Stomach (tissue), 9 donors: ENCODE data around the gene PKD1L1. TPM values are rescaled to one million over a fixed set of nuclear protein-coding genes. Genes with fewer than 3 reads are reported as not detected.

Experiments
- DNase-seq, 2 donors: peaks; one replicate each; pipeline versions ENCODE4 v3.0.0 to v3.0.0-alpha.2; 2013 to 2019
- H3K27ac ChIP-seq, 5 donors: fragments of 200-600 bp in 4 of 5; sonication (generic) in 4 of 5; one replicate each; pipeline ENCODE4 v1.5.1; 2013 to 2019; ENCODE audit warnings: mild to moderate bottlenecking in 1 of 5, moderate library complexity in 1 of 5
- H3K27me3 ChIP-seq, 3 donors: fragments of 200-600 bp; sonication (generic); one replicate each; pipeline ENCODE4 v1.5.1; 2017 to 2019; ENCODE audit warnings: mixed run types in 1 of 3
- H3K36me3 ChIP-seq, 4 donors: fragments of 200-600 bp; sonication (generic); 1 replicate in 3 of 4; 2 replicates in 1 of 4; pipeline ENCODE4 v1.5.1; 2016 to 2019
- H3K4me1 ChIP-seq, 4 donors: fragments of 200-600 bp; sonication (generic); one replicate each; pipeline ENCODE4 v1.5.1; 2016 to 2019
- H3K4me3 ChIP-seq, 4 donors: fragments of 200-600 bp; sonication (generic) in 3 of 4; one replicate each; pipeline ENCODE4 v1.5.1; 2016 to 2019; ENCODE audit warnings: mild to moderate bottlenecking in 1 of 4
- H3K9me3 ChIP-seq, 4 donors: fragments of 200-600 bp; sonication (generic); one replicate each; pipeline ENCODE4 v1.5.1; 2016 to 2019
- EP300 ChIP-seq: sonication (generic); formaldehyde crosslinking; IDR thresholded peaks from one replicate; pipeline ENCODE4 v1.6.1; 2017; ENCODE audit warnings: antibody characterized with exemption
- POLR2A ChIP-seq, 4 donors: fragments of 450-650 bp; IDR thresholded peaks; one replicate each; pipeline ENCODE4 v1.6.1; 2016; ENCODE audit warnings: antibody characterized with exemption in 4 of 4, control low read depth in 2 of 4, mild to moderate bottlenecking in 1 of 4, moderate library complexity in 1 of 4
- POLR2AphosphoS5 ChIP-seq, 3 donors: sonication (generic); formaldehyde crosslinking; IDR thresholded peaks; one replicate each; pipeline ENCODE4 v1.6.1; 2016; ENCODE audit warnings: antibody characterized with exemption in 3 of 3
- WGBS, 5 donors: extraction: QIAGEN DNeasy Blood & Tissue Kit in 3 of 5; methylation state at CpG; one replicate each; pipeline versions ENCODE4 v1.1.5 to v1.1.7; 2013 to 2018; 5-methylcytosine and 5-hydroxymethylcytosine counted together
- intact Hi-C: fragments of 100-400 bp; cut with DNase I; formaldehyde crosslinking; loops from one replicate; pipeline ENCODE4 v1.15.1; 2023; ENCODE audit warnings: low total_unique reads
- polyA plus RNA-seq, 3 donors: library from polyadenylated mRNA; stranded (reverse); fragments of 200-250 nt; gene quantifications; one replicate each; pipeline ENCODE4 v1.2.3, GENCODE V29; 2013
- total RNA-seq, 5 donors: library from RNA; depleted of rRNA; stranded (reverse); fragments of >200 nt; gene quantifications; one replicate each; pipeline versions ENCODE4 v1.1.0 to v1.2.3, GENCODE V29; 2014 to 2016
- TF ChIP-seq, protein P1 (sequence below), 7 experiments: fragments of 450-650 bp in 4 of 7; fragments of 200-600 bp in 3 of 7; sonication (generic) in 3 of 7; IDR thresholded peaks; one replicate each; pipeline ENCODE4 v1.5.1; 2016 to 2019; ENCODE audit warnings: antibody characterized with exemption in 7 of 7, control low read depth in 2 of 7, mild to moderate bottlenecking in 1 of 7
- donor health status: healthy with polysubstance abuse.
- donor health status: Bipolar disorder and iron deficiency.
- donor health status: healthy.

PKD1L1 gene
- total and polyA plus RNA-seq, 8 donors, result under 0.01 to 1.2 (median 0.10) TPM; not detected in 2

DNA sequence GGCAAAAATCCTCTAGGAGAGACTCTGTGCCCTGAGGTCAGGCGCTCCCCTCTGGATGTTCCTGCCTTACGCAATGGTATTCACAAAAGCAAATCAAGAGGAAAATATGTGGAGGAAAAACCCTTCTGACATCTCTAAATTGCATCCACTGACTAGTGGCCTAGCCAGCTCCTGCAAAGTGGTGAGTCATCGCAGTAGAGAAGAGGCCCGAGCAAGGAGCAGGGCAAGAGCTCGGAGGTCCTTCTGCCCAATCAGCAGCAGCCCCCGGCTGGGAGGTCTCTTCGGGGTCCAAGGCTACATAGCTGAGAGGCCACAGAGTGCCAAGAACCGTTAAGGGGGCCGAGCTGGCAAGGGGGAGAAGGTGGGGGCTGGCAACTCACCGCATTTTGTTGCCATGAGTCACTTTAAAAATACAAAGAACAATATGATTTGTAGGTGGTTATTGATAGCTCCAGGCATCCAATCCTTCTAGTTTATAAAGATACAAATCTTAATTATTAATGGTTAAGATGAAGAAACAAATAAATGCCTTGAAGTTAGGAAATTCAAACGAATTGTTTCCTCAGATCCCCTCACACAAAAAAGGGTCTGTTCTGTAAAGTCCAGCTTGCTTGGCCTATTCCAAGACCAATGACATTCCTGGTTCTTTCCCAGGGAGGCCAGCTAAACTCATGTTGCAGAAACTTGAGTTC is 161.6 kb downstream of the PKD1L1 start:
- WGBS, 5 donors, result 33 to 43% (median 36%) methylated on average over 11 of the region's 11 CpGs
- intact Hi-C loops, result no loop called here

DNA sequence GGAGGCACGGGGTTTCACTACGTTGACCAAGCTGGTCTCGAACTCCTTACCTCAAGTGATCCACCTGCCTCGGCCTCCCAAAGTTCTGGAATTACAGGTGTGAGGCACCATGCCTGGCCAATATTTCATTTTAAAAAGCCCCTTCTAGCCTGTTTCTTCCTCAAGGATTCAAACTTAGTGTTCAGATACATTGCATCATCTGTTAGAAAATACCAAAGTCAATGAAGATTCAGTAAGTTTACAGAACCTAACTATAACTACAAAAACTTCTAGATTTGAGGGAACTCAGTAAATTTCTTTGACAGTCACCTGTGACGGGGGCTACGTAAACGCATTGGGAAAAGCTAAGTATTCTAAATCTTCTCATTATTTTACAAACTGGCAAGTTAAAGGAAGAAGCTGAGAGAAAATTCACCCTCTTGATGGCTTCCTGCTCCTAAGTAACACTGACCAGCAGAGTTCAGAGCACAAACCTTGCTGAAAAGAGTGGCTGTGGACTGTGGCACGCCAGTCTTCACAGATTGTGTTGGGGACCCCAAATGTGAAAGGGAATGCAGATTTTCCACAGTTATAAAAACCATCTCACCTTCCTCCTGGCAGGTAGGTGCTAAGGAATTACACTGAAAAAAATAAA is 162.2 kb downstream of the PKD1L1 start:
- H3K9me3 ChIP-seq, result no peaks in the 10 kb centered on the region
- no peaks in the 10 kb centered on the region for H3K36me3 ChIP-seq
- H3K4me3 ChIP-seq, result no peak overlapping the region
- intact Hi-C loops, result no loop called here
- H3K4me1 ChIP-seq, result peaks cover 0 to 36% (median 20%) of the 10 kb centered on the region in 4 donors
- DNase-seq, result no peak
- peak overlapping the region in 4 of 5 donors; percentile 24 to 70 (median 60) for H3K27ac ChIP-seq
- H3K27me3 ChIP-seq, result no peaks in the 10 kb centered on the region
- 89 to 97% (median 94%) methylated on average over 8 of the region's 8 CpGs for WGBS, 5 donors
- TF ChIP-seq EP300 (no peak), POLR2A (IDR thresholded peaks at IDR 0.05) (no peak), POLR2AphosphoS5 (IDR thresholded peaks at IDR 0.05) (no peak)
- TF ChIP-seq, protein P1, sequence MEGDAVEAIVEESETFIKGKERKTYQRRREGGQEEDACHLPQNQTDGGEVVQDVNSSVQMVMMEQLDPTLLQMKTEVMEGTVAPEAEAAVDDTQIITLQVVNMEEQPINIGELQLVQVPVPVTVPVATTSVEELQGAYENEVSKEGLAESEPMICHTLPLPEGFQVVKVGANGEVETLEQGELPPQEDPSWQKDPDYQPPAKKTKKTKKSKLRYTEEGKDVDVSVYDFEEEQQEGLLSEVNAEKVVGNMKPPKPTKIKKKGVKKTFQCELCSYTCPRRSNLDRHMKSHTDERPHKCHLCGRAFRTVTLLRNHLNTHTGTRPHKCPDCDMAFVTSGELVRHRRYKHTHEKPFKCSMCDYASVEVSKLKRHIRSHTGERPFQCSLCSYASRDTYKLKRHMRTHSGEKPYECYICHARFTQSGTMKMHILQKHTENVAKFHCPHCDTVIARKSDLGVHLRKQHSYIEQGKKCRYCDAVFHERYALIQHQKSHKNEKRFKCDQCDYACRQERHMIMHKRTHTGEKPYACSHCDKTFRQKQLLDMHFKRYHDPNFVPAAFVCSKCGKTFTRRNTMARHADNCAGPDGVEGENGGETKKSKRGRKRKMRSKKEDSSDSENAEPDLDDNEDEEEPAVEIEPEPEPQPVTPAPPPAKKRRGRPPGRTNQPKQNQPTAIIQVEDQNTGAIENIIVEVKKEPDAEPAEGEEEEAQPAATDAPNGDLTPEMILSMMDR (IDR thresholded peaks at IDR 0.05), result no peak

More for the DNA sequence above, 161.6 kb downstream of the PKD1L1 start:
- Histone ChIP-seq H3K27ac (peak overlapping the region in 4 of 5 donors; percentile 24 to 70 (median 60)), H3K4me3 (no peak overlapping the region), H3K4me1 (peaks cover 0 to 36% (median 20%) of the 10 kb centered on the region in 4 donors), H3K9me3 (no peaks in the 10 kb centered on the region), H3K27me3 (no peaks in the 10 kb centered on the region), H3K36me3 (no peaks in the 10 kb centered on the region)
- TF ChIP-seq, protein P1 (IDR thresholded peaks at IDR 0.05), result no peak
- TF ChIP-seq POLR2AphosphoS5 (IDR thresholded peaks at IDR 0.05), result peak in 2 of 3 donors; percentile 26 to 73
- DNase-seq, result peak in 1 of 2 donors; percentile 84

- peak in 1 of 2 donors; percentile 86 for DNase-seq
- no peak for TF ChIP-seq POLR2A (IDR thresholded peaks at IDR 0.05)
- TF ChIP-seq, protein P1 (IDR thresholded peaks at IDR 0.05), result no peak
- TF ChIP-seq EP300, result no peak
- TF ChIP-seq POLR2AphosphoS5 (IDR thresholded peaks at IDR 0.05), result peak; percentile 80 to 87 (median 87)
- Histone ChIP-seq H3K4me1 (peaks cover 0 to 36% (median 20%) of the 10 kb centered on the region in 4 donors), H3K4me3 (no peak overlapping the region), H3K36me3 (no peaks in the 10 kb centered on the region), H3K27me3 (no peaks in the 10 kb centered on the region), H3K9me3 (no peaks in the 10 kb centered on the region), H3K27ac (peak overlapping the region in 4 of 5 donors; percentile 49 to 72 (median 58))
- 45 to 67% (median 54%) methylated on average over 5 of the region's 5 CpGs for WGBS, 5 donors
- intact Hi-C loops, result no loop called here
Observed at GRCh38 chr7:47783456-47784223, 164.6 kb downstream of the PKD1L1 start.

GRCh38 chr7:47782792-47783191 is 165.5 kb downstream of the PKD1L1 start:
- H3K4me3 ChIP-seq, result no peak overlapping the region
- H3K9me3 ChIP-seq, result no peaks in the 10 kb centered on the region
- no peaks in the 10 kb centered on the region for H3K27me3 ChIP-seq
- peak overlapping the region in 1 of 5 donors; percentile 25 for H3K27ac ChIP-seq
- DNase-seq, result no peak
- intact Hi-C loops, result no loop called here
- WGBS, 5 donors, result 92 to 98% (median 96%) methylated on average over 4 of the region's 4 CpGs
- no peaks in the 10 kb centered on the region for H3K36me3 ChIP-seq
- H3K4me1 ChIP-seq, result peaks cover 0 to 36% (median 20%) of the 10 kb centered on the region in 4 donors
- no peak for TF ChIP-seq EP300
- TF ChIP-seq POLR2AphosphoS5 (IDR thresholded peaks at IDR 0.05), result no peak
- TF ChIP-seq POLR2A (IDR thresholded peaks at IDR 0.05), result no peak
- TF ChIP-seq, protein P1 (IDR thresholded peaks at IDR 0.05), result no peak
